IPS DF 19.7 (cell line): Measurements from ENCODE around the gene TSHZ1.
"Not testable (repeated sequence)": the region's sequence is repeated elsewhere in the genome, so short reads cannot be mapped to it uniquely, and the experiment has no call there.

Experiments used
- DNase-seq: peaks from one replicate; pipeline ENCODE4 v3.0.0-alpha.2; 2013; ENCODE audit warnings: low read depth, low spot score

Gene TSHZ1

DNA sequence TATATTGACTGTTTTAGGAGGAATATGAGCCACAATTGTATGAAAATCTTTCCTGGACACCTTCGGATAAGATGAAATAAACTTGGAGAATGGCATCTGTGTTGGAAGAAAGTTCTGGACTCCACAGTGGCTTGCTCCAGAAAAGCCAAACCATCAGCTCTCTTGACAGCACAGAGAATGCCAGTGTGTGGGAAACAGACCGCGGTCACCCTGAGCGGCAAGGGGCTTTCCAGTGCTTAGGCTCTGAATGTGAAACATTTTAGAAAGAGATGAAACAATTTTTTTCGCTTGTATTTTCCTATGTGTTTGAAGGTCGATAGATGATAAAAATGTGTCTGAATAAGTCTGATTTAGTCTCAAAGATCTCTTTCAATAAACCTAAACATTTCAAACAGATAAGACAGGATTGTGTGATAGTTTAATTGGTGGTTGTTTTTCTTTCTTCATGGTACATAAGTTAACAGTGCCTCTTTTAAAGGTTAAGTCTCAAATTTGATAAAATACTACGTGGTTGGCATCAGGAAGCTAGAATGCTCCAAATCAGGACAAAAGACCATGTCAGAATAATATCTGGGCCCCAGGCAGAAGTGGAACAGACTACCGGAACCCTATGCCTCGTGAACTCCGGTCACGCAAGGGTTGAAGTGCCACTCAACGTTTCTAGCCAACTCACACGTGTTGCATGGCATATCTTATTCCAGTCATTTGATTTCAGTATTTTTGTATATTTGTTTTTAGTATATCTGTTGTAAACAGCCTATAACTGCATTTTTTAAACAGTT is 30.6 kb upstream of the TSHZ1 start:
- no peak for DNase-seq

DNA sequence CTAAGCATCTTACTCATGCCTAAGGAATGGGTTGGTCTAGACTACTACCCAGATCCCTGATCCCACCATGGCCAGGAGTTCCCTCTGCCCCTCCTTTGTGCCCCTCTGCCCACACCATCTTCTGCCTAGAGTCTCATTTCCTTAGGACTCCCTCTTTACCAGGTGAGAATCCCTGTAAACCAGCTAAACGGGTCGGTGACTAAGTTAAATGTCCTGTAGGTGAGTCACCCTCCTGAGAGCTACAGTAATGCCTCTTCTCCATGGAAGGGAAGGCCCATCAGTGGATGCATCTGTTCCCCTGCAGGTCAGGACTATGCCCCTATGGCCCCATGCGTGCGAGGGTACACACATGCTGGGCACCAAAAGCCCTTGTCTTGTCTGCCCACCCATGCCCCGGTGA is 27.1 kb upstream of the TSHZ1 start:
- DNase-seq: no peak

DNA sequence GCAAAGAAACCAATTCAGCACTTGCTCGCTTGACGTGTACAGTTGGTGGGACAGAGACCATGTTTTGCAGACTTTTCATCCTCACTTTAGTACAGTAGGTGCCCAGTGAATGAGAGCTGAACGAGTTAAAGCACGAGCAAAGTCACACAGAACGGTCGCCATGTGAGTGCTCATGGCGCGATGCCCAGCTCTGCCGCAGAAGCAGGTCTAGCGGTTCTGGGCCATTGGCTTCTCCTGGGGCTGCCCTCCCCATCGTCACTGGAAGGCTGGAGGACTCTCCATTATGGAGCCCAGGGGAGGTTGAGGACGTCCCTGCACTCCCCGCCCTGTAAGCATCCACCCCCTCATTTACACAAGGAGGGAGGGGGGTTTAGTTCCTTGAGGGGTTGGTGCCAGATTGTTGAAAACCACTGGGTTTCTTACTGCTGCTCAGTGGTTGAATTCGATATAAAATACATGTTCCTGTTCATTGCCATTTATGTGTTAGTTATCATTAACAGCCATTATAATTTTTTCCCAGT is 26.6 kb upstream of the TSHZ1 start:
- no peak for DNase-seq

- DNase-seq: no peak
Measured at GRCh38 chr18:75185460-75185859, 25.1 kb upstream of the TSHZ1 start.

GRCh38 chr18:75187702-75188101 is 22.9 kb upstream of the TSHZ1 start:
- DNase-seq: not testable (repeated sequence)

DNA sequence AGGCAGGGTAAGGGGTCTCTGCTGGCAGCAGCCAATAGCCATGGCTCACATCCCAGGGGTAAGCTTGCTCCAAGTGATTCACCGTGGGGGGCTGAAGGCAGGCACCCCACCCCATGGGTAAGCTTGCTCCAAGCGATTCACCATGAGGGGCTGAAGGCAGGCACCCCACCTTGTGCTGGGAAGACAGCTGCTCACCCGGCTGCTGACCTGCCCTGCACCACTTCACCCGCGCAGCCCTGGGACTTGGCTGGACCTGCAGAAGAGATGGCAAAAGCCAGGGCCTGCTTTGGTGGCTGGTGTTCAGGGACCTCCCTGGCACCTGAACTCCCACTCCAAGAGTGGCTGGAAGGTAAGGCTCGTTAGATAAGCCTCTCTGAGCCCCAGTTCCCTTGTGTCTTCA is 20.9 kb upstream of the TSHZ1 start:
- DNase-seq: no peak

DNA sequence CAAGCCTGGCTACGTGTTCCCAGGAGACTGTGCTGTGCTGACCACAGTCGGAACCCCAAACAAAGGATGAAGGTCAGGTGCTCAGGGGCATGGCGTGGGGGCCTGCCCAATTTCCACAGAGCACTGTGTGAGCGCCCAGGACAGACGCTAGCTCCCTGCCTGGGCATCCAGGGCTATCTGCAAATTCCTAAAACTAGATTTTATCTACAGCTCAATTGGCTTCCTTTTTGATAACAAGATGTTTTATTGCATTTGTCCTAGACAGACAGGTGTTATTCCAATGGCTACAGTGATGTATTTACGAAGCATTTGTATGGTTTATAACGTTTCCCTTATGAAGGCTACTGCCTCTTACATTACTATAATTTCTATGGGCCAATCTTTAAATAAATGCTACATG is 17.7 kb upstream of the TSHZ1 start:
- no peak for DNase-seq

DNA sequence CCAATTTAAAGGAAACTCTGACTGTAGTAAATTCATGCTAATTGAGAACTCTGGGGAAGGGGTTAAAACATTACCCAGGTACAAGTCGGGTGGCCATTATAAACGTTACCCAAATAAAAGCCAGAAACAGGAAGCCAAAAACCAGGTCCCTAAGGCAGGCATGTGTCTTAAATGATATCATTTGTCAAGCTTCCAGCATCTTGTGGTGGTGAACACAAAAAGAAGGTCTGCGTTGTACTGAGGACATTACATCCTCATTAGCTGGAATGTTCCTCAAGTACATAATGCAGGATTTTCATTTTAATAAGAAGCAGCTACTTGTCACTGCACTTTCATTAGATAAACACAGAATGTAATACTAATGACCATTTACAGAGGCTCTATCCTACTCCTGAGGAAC is 12.6 kb upstream of the TSHZ1 start:
- DNase-seq: no peak

DNA sequence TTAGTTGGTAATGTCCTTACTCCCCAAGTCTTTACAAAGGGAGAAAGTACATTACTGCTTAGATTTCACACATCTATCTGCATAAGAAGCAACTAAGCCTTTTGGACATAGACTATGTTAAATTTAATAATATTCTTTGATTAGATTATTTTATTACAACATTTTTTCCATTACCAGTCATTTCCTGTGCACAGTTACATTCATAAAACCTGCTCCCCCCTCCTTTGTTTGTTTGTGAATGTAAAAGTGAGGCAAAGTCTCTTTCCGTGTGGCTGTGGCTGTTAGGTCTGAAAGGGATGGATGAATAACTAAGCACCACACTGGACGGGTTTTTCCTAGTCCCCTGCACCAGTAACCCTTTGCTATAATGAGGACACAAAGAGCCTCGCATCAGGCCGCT is 11.3 kb upstream of the TSHZ1 start:
- no peak for DNase-seq

DNA sequence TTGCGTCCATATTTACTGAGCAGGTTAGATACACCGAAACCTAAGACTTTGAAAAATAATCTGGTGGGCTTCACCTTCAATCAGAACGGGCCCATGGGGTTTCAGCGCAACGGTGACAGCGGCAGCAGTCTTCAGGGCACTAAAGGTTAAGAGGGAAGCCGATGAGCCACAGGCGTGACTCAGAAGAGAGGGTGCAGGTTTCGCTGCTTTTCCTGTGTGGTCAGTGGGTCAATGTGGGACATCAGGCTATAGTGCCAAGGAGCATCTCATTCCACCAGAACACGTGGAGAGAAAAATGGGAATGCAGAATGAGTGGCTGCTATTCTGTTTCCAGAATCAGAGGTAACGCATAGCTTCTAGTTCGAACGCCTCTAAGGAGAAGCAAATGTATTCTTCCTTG is 10.5 kb upstream of the TSHZ1 start:
- DNase-seq: no peak

GRCh38 chr18:75200605-75201280 is 9.9 kb upstream of the TSHZ1 start:
- DNase-seq: no peak

DNA sequence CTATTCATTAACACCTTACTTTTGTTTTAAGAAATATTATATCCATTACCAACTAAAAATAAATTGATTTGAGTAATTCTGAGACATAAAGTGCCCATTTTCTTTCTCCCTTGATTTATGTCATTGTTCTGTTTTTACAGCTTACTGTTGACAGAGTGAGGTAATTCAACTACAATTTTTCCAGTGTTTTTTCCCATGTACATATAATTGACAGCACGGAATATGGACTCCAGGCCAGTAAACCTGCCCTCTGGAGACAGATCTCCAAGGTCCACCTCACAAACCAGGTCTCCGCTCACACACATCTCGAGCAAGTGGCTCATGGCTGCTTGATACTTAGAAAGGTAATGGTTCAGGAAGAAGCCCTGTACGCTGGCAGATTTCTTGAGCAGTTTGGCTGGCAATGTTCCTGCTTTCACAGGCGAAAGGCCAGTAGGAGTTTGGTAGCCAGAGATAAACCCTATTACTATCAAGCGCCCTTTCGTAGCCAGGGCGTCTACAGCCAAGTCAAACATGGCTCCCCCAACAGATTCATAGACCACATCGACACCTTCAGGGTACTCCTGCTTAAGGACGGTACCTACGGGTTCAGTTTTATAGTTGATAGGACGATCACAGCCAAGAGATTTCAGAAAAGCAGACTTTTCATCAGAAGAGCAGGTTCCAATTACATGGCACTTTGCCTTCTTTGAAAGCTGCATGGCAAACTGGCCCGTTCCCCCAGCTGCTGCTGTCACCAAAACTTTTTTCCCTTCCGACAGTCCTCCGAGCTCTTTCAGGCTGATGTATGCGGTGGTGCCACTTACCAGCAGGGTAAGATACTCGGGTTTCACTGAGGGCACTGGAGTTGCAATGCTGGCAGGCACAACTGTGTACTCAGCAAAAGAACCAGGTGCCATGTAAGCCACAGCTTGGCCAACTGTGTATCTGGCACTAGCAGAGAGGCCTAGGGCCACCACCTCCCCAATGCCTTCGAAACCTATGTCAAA is 9.0 kb upstream of the TSHZ1 start:
- DNase-seq: no peak

GRCh38 chr18:75202696-75203365 is 7.8 kb upstream of the TSHZ1 start:
- DNase-seq: no peak

GRCh38 chr18:75203416-75204268 is 7.0 kb upstream of the TSHZ1 start:
- no peak for DNase-seq

DNA sequence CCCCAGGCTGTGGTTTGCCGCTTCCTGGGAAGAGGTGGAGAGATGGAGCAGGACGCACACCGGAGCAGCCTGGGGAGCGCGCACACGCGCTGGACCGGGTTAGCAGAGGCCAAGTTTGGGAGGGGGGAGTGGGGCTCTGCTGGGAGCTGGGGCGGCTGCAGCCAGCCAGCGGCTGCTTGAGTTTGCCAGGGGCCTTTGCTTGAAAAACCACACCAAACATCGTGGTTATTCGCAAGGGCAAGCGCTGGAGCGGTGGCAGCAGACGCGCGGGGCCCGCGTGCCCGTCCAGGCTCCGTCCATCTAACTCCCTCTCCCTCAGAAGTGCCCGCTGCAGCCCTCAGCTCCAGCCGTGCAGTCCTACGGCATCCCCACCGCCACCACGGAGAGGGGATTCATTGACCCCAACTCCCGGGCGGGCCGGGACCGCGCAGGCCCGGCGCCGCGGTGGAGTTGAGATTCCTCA is 6.3 kb upstream of the TSHZ1 start:
- DNase-seq: no peak

DNA sequence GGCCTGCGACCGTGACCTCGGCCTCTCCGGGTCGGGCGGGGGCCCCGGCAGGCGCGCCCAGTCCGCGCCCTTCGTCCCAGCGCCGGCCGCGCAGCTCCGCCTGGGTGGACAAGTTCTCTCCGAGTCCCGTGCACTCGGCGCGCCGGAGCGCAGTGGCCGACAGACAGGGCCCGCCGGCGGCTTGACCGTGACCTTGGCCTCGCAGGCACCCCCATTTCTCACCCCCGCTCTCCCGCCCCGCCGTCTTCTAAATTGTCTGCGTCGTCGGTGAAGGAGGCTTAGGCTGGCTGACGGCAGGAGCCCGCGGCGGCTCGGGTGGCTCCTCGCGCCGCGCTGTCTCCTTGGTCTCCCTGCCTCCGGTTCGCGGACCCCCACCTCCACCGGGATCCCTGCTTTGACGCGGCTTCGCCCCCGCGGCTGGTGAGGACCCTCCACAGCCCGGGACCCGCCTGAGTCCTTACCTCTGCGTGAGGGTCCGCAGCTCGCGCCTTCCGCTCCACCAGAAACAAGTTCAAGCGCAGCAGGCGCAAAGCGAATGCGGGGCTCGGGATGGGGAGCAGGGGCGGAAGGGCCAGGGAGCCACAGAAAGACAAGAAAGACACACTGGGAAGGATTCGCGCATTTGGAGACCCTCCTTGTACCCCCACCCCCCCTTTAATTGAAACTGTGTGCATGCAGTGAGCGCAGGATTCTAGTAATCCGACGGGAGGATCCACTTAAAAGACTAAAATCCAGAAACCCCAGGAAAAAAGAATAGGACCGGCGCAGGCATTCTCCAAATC is 5.7 kb upstream of the TSHZ1 start:
- DNase-seq: no peak

DNA sequence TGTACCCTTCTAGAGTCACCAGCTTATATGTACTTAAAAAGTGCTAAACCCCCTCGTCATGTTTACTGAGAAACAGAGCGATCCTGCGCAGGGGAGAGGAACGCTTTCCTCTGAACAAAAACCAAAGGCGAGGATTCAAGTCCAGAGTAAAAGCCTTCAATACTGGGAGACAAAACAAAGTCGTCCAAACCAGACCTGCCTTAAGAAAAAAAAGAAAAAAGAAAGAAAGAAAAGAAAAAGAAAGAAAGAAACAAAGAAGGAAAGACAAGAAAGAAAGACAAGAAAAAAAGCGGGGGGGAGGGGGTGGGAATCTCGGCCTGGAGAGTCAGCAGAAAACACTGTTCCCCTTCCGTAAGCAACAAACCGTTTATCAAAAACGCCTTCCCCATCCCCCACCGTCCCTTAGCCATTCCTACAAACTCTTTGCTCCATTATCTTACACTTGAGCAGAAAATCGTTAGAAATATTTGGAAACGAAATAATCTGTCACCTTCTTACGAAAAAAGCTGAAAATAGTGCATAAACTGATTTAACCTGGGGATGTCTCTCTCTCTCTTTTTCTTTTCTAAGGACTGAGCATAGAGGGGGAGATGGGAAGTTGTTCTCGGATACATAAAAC is 5.0 kb upstream of the TSHZ1 start:
- DNase-seq: no peak

GRCh38 chr18:75206452-75207309 is 3.9 kb upstream of the TSHZ1 start:
- DNase-seq: no peak
